Spleen (tissue), 7 donors: ENCODE results near the gene METTL9.

Experiments used
- POLR2A ChIP-seq, 3 donors: fragments of 450-650 bp; IDR thresholded peaks; one replicate each; pipeline ENCODE4 v1.5.1; 2017; ENCODE audit warnings: antibody characterized with exemption in 3 of 3, mild to moderate bottlenecking in 1 of 3
- TF ChIP-seq, protein P1 (sequence below), 11 experiments: fragments of 200-600 bp in 7 of 11; fragments of 450-650 bp in 4 of 11; sonication (generic) in 4 of 11; IDR thresholded peaks in 8 of 11; conservative IDR thresholded peaks in 3 of 11; 1 replicate in 7 of 11; 2 replicates in 4 of 11; pipeline versions ENCODE4 v1.4.0 to v1.8.0; 2016 to 2021; ENCODE audit warnings: antibody characterized with exemption in 11 of 11, inconsistent platforms in 4 of 11, mild to moderate bottlenecking in 1 of 11
- donor health status: DM: no; HTN: no; CAD: no; lungs with moderate emphysema.
- donor health status: DM: no; HTN: no; CAD: no.
- donor health status: DM: no; HTN: no; CAD: no.

GRCh38 chr16:21600031-21600773 is 825 bp downstream of the METTL9 start:
- TF ChIP-seq, protein P1, sequence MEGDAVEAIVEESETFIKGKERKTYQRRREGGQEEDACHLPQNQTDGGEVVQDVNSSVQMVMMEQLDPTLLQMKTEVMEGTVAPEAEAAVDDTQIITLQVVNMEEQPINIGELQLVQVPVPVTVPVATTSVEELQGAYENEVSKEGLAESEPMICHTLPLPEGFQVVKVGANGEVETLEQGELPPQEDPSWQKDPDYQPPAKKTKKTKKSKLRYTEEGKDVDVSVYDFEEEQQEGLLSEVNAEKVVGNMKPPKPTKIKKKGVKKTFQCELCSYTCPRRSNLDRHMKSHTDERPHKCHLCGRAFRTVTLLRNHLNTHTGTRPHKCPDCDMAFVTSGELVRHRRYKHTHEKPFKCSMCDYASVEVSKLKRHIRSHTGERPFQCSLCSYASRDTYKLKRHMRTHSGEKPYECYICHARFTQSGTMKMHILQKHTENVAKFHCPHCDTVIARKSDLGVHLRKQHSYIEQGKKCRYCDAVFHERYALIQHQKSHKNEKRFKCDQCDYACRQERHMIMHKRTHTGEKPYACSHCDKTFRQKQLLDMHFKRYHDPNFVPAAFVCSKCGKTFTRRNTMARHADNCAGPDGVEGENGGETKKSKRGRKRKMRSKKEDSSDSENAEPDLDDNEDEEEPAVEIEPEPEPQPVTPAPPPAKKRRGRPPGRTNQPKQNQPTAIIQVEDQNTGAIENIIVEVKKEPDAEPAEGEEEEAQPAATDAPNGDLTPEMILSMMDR (IDR thresholded peaks at IDR 0.05 in 8 of 11, conservative IDR thresholded peaks at IDR 0.05 in 3 of 11) = no peak
- TF ChIP-seq POLR2A (IDR thresholded peaks at IDR 0.05) = no peak
